LNCAP (cell line): ENCODE results near the gene ATAD1.

Experiments used
- TF ChIP-seq, protein P1 (sequence below): fragments of 450-650 bp; IDR thresholded peaks from 2 replicates; pipeline ENCODE4 v1.5.1; 2017; ENCODE audit warnings: mild to moderate bottlenecking

Gene ATAD1

GRCh38 chr10:87775766-87776165 lies 42.3 kb downstream of the ATAD1 start:
- TF ChIP-seq, protein P1, sequence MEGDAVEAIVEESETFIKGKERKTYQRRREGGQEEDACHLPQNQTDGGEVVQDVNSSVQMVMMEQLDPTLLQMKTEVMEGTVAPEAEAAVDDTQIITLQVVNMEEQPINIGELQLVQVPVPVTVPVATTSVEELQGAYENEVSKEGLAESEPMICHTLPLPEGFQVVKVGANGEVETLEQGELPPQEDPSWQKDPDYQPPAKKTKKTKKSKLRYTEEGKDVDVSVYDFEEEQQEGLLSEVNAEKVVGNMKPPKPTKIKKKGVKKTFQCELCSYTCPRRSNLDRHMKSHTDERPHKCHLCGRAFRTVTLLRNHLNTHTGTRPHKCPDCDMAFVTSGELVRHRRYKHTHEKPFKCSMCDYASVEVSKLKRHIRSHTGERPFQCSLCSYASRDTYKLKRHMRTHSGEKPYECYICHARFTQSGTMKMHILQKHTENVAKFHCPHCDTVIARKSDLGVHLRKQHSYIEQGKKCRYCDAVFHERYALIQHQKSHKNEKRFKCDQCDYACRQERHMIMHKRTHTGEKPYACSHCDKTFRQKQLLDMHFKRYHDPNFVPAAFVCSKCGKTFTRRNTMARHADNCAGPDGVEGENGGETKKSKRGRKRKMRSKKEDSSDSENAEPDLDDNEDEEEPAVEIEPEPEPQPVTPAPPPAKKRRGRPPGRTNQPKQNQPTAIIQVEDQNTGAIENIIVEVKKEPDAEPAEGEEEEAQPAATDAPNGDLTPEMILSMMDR = no peak

DNA sequence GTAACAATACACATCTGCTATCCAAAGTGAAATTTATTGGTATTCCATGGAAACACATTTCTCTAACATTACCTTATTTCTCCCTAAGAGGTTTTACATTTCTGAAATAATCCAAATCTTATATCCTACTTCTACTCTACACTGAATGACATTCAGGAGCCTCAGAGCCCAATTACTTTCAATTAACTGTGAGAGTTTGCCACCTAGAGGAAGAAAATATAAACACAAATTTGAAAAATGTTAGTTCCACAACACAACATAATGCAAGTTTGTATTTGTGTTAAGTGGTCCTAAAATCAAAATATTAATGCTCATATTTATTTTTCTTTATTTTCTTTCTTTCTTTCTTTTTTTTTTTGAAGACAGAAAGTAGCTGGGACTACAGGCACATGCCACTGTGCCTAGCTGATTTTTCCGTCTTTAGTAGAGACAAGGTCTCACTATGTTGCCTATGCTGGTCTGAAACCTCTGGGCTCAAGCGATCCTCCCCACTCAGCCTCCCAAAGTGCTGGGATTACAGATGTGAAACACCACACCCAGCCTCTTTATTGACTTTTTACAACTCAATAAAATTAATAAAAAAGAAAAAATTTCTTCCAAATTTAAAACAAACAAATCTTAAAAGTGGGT lies 46.0 kb downstream of the ATAD1 start:
- TF ChIP-seq, protein P1 = peak; percentile 43; the same call in 1 of the 2 replicates

GRCh38 chr10:87767253-87767652 lies 50.8 kb downstream of the ATAD1 start:
- TF ChIP-seq, protein P1 = no peak

GRCh38 chr10:87765666-87766376 lies 52.2 kb downstream of the ATAD1 start:
- TF ChIP-seq, protein P1 = no peak

- TF ChIP-seq, protein P1 = no peak
Observed at GRCh38 chr10:87764072-87764934, 53.7 kb downstream of the ATAD1 start.

- TF ChIP-seq, protein P1 = no peak
Observed at GRCh38 chr10:87763086-87763861, 54.8 kb downstream of the ATAD1 start.

DNA sequence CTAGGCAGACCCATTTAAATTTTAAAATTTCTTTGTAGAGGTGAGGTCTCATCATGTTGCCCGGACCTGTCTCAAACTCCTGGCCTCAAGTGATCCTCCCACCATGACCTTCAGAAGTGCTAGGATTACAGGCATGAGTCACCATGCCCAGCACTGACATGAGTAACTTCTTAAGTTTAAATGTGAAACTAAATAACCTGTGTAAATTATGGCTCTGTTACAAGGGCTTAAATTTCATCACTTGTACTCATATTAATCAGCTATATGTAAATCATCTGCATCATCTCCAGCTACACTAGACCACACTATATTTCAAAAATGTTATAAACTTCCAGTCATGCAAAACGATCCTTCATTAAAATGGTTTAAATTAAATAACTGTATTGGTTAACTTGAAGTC lies 56.1 kb downstream of the ATAD1 start:
- TF ChIP-seq, protein P1 = no peak
